Measurements from ENCODE around the gene SLC39A3.

The SLC39A3 gene

DNA sequence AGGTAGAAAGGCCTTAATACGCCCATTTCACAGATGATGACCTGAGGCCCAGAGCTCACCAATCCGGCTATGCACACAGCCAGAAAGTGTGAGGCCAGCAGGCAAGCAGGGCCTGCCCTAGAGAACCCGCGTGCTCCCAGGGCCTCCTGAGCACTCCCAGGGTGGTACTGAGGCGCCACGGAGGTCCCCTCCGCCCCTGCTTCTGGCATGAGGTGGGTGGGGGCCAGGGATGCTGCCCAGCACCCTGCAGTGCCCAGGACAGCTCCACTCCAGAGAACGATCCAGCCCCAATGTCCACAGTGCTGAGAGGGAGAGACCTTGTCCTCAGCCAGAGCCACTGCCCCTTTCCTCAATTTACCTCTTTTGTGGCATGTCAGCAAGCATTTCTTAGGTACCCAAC, 29.4 kb upstream of the SLC39A3 start:
- no peak for DNase-seq (ENCODE audit: low read depth in 2 of 3, low spot score in 1 of 3)

DNA sequence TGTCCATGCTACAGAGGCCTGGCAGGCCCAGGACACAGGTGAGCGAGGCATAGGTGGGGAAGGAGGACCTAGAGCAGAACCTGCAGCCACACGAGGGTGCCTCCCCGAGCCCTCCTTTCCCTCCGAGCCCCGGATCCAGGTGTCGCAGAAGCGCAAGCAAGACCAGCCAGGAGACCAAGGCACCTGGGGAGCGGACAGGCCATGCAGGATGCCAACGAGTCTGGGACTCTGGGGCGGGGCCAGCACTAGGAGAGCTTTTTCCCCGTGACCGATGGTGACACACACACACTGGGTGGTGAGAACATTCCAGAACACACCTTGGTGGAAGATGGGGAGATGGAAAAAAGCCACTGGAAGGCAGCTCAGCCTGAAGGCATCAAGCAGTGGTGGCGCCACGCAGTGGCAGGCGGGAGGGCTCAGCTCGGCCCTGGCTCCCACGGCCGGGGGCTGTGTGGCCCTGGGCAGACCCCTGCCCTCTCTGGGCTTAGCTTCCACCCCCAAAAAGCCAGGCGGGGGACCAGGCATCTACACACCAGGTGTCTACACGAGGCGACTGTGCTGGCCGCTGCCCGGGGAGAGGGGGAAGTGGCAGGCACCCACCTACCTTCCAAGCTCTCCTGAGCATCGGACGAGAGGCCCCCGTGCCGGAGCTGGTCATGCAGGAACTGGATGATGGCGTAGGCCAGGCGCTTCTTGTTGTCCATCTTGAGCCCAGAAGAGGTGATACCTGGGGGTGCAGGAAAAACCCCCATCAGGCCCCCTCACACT, 28.7 kb upstream of the SLC39A3 start:
- no peak for DNase-seq (ENCODE audit: low read depth in 2 of 3, low spot score in 1 of 3)

DNA sequence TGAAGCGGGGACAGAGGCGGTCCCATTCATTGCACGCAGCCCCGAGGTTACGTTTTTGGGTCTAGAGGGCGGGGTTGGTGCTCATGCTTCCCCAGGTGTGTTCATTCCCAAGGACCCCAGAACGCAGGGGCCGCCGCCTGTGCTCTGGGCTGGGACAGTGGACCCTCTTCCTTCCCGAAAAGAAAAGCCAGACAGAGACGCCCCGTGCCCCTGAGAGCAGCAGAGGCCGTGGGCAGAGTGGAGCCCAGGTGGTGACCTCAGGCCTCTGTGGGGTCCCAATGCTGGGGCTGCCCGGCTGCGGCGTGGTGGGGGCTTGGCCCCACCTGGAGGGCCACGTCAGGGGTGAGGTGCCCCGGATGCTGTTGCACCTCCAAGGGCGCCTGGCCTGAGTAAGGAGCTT, 27.9 kb upstream of the SLC39A3 start:
- no peak for DNase-seq (ENCODE audit: low read depth in 2 of 3, low spot score in 1 of 3)

DNA sequence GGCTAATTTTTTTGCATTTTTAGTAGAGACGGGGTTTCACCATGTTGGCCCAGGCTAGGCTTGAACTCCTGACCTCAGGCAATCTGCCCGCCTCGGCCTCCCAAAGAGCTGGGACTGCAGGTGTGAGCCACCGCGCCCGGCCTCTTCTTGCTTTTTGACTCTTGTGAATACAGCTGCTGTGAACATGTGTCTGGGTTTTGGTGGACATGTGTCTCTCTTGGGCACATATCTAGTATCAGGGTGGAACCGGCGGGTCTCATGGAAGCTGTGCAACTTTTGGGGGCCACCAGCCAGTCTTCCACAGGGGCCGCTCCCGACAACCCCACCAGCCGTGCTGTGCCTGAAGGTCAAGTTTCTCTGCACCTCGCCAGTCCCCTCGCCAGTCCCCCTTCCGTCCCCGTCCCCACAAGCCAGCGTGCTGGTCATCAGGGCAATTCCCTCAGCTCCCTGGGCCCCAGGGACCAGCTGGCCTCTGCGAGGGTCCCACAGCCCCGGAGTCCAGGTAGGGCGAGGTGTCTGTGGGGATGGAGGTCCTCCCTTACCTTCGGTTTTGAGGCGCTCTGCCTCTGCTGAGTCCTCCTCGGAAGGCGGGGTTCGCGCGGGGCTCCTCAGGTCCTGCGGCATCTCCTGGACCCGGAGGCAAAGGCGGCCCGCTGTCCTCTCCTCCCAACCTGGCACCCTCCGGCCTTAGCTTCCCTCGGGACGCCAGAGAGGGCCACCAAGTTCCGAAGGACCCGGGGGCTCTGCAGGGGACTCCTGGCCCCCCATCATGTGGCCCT, 27.0 kb upstream of the SLC39A3 start:
- no peak for DNase-seq (ENCODE audit: low read depth in 2 of 3, low spot score in 1 of 3)

DNA sequence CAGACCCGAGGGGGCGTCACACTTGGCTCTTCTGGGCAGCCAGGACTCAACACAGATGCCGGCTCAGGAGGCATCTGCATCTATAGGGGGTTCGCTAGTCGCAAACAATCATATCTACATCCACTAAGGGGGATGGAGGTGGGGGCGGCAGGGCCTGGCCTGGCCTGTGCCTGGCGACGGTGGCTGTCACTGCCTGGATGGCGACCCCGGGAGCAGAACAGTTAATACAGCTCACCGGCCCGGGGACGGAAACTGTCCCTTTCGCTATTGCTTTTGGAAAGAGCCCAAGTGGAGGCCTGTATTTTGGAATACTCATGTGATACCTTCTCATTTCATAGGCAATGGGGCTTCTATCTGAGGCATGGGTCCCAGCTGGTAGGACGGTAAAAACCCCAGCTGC, 25.6 kb upstream of the SLC39A3 start:
- no peak for DNase-seq (ENCODE audit: low read depth in 2 of 3, low spot score in 1 of 3)

DNA sequence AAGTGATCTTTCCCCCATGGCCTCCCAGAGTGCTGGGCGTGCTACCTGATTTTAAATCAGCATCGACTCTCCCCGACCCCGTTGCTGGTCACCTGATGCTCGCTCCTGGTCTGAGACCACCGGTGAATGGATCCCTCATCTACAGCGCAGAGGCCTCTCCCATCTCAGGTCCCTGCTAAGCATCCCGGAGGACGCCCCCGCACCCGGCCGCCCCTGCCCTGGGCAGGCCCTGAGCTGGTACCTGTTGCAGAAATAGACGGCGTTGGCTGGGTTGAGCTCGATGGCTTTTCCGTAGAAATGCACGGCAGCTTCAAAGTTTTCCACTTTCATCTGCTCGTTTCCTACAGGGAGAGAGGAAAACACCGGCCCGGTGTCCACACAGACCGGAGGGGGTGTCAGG, 25.1 kb upstream of the SLC39A3 start:
- DNase-seq (ENCODE audit: low read depth in 2 of 3, low spot score in 1 of 3) = no peak

DNA sequence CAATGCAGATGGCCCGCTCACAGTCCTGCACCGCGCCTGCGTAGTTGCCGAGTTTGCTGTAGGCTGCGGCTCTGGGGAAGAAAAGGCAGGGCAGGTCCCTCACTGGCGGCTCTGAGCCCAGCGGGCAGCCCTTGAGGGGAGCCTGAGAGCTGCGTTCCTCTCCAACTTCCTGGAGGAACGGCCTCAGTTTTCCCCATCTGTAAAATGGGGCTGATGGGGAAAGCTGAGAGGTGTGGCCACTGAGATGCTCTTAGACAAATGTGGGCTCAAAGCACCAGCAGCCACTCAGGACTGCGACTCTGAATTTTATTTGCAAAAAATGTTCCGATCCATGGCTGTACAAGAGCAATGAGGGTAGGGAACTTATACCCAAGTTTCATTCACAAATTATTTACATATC, 23.9 kb upstream of the SLC39A3 start:
- no peak for DNase-seq (ENCODE audit: low read depth in 2 of 3, low spot score in 1 of 3)

DNA sequence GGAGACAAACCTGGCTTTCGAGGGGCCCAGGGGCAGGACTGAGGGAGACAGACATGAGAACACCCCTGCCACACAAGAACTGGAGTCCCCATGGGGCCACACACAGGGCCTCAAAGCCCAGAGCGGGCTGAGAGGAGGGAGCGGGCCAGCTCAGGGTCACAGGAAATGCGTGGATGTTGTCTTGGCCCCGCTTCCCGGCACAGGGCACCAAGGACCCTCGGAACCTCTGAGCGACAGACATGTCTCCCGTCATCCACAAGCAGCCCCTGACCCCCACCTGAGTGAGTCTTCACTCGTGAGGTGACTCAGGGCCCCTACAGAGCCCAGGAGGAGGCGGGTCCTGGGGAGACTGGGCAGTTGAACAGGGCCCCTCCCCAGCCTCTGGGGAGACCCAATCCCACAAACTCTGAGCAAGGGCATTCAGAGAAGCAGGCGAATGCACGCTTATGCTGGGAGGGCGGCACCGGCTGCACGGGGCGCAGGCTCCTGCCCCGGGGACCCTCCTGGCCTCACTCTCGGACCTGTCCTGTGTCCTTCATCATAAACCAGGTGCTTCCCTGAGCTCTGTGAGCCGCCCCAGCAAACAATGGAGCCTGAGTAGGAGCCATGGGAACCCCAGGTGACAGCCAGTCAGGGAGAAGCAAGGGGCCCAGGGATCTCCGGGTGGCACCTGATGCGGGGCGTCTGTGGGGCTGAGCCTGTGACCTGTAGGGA, 23.1 kb upstream of the SLC39A3 start:
- no peak for DNase-seq (ENCODE audit: low read depth in 2 of 3, low spot score in 1 of 3)

DNA sequence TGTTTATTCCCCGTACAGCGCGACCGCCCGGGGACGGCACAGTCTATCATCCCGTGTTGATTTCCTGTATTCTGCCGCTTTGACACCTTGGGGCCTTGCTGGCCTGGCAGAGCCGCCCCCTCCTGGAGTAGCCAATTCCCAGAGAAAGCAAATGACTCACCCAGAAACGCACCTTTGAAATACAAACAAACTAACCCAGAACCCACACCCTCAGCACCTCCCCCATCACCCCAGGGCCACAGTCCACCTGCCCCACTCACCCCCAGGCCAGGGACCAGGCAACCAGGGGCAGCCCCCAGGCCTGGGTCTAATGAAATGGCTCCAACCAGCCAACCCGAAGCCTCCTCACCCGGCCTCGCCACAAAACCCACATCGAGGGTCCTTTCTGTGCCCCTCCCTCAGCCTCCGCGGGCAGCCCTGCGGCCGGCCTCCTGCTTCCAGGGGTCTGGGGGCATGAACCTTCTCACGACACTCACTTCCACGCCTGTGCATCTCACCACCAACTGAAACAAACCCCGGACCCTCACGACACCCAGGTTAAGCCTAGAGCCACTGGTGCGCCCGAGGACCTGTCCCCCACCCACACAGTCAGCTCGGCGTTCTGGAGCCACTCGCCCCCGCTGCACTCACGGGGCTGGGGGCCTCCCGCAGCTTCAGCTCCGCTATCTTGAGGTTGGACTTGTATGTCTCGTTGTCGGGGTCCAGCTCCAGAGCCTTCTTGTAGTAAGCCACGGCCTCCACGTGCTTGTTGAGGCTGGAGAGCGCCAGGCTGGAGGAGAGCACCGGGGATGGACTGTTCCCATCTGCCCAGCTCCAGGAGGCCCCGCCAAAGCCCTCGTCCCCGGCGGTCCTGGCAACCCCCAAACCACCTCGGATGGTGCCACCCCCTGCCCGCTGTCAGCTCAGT, 22.3 kb upstream of the SLC39A3 start:
- DNase-seq (ENCODE audit: low read depth in 2 of 3, low spot score in 1 of 3) = no peak

DNA sequence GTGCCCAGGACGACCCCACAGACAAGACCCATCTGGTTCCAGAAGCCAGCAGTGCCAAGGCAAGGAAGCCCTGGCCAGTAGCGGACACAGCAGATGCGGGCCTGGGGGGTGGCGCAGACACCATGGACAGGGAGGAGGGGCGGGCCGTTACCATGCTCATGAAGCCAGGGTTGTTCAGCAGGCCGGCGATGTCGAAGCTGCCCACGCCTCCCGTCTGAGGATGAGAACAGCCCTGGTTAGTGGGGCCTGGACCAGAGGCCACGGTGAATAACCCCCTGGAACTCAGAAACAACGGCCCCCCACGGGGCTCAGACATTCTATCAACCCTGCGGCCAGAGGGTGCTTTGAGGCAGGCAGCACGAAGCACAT, 21.5 kb upstream of the SLC39A3 start:
- no peak for DNase-seq (ENCODE audit: low read depth in 2 of 3, low spot score in 1 of 3)

DNA sequence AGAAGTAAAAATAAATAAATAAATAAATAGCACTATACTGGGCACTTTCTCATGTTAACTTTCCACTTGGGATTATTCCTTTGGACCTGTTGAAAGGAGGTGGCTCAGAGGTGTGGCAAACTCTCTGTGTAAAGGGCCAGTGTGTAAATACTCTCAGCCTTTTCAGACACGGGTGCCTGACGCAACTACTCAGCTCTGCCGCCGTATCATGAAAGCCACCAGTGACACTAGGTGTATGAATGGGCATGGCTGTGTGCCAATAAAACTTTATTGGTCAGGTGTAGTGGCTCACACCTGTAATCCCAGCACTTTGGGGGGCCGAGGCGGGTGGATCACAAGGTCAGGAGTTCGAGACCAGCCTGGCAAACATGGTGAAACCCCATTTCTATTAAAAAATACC, 20.1 kb upstream of the SLC39A3 start:
- no peak for DNase-seq (ENCODE audit: low read depth in 2 of 3, low spot score in 1 of 3)

DNA sequence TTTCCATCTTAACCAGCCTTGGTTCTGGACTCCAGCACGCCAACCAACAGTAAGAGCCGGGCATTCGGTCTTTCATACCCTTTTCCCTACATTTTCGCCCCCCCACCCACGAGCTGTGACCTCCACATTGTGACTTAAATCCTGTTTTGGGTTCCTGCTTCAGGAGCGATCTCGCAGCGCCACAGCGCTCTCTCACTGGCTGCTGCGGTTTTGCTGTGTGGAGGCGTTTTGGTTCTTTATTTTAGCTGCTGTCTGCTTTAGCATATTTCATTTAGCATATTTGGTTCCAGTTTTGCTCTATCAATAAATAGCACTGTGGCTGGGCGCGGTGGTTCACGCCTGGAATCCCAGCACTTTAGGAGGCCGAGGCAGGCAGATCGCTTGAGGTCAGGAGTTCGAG, 19.5 kb upstream of the SLC39A3 start:
- no peak for DNase-seq (ENCODE audit: low read depth in 2 of 3, low spot score in 1 of 3)

DNA sequence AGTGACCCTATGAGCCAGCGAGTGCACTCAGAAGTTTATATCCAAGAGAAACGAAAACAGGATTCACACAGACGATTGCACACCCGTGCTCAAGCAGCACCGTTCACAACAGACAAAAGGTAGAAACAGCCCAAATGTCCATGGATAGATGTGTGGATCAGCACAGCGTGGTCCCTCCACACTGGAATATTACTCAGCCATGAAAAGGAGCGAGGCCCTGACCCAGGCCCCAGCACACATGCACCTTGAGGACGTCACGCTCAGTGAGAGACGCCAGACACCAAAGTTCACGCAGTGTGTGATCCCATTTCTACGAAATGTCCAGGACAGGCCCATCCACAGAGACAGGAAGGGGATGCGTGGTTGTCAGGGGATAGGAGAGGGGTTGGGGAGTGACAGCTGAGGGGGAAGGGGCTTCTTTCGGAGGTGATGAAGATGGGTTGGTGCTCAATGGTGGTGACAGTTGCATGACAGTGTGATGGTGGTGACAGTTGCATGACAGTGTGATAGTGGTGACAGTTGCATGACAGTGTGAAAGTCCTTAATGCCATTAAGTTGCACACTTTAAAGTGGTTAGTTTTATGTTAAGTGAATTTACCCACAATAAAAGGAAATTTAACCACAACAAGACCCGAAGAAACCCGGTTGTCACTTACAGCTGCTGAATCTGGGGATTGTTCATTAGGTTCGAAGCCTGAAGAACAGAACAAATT, 18.9 kb upstream of the SLC39A3 start:
- no peak for DNase-seq (ENCODE audit: low read depth in 2 of 3, low spot score in 1 of 3)

DNA sequence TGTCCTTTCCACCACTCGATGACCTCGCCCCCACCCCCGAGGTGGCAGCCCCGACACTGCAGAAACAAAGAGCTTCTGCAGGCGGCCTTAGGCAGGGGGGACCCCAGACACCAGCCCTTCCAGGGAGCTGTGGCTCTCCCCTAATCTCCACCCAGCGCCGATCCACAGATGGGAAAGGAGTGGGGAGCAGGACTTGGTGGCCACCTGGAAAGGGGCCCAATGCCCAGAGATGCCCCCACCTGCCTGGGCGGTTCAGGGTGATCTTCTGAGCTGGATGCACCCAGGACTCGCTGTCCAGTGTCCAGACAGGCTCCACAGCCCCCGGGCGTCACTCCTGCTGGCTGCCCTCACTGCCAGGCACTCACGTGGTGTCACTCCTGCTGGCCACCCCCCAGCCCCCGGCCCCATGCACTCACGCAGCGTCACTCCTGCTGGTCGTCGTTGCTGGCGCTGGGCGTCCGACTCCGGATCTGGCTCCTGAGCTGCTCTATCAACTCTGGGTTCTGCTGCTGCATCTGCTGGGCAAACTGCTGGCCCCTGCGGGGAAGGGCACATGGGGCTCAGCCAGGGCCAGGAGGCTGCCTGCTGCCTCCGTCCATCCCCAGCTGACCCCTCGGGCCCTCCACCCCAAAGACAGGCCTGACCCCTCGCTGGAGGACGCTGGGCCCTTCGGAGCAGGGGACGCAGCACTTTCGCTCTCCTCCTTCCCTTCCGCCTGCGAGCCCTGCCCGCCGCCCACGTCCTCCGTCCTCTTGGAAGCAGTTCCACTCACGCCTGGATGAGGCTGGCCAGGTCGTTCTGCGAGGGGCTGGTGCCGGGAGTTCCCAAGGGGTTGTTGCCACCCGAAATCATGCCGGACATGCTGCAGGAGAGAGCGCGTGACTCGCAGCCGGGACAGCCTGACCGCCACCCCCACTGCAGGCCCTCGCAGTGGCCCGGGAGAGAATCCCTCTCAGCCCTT, 17.4 kb upstream of the SLC39A3 start:
- no peak for DNase-seq (ENCODE audit: low read depth in 2 of 3, low spot score in 1 of 3)

DNA sequence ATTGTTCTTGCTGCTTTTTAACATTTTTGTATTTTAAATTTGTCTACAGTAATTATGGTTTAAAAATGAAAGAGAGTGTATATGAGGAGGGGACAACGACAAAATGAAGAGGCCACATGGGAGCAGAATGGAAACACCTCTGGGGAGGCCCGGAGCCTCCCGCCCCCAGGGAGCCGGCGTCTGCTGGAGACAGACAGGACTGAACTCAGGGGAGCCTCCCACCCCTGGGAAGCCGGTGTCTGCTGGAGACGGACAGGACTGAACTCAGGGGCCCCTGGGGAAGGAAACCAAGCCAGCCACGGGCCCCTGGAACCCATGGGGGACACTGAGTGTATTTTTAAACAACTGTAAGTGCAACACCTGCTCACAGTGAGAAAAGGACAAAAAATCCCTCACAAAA, 16.7 kb upstream of the SLC39A3 start:
- DNase-seq (ENCODE audit: low read depth in 2 of 3, low spot score in 1 of 3) = no peak

DNA sequence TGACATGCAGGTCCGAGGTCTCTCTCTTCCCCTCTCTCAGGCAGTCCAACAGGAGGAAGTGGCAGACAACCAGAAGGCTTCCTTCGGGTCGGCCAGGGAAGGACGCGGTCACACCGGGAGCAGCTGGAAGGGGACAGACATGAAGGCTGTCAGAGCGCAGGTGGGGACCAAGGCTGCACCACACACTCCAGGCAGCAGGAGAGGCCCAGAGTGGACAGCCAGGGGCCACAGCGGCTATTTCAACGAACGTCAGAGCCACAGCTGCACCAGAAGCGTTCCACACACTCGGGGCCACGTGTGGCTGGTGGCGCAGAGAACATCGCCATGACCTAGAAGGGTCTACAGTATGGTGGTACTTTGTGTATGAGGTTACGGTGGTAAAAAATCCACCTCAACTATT, 16.0 kb upstream of the SLC39A3 start:
- DNase-seq (ENCODE audit: low read depth in 2 of 3, low spot score in 1 of 3) = no peak

DNA sequence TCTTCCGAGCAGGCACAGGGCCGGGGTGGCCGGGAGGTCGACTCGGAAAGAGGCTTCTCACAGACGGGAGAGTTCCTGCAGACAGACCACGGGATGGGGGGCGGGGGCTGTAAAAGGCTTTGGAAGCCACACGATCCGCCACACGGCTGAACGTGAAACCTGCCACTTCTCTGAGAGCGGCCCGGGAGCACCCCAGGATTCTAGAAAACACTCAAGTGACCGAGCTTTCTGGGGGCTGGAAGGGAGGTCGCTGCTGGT, 15.6 kb upstream of the SLC39A3 start:
- no peak for DNase-seq (ENCODE audit: low read depth in 2 of 3, low spot score in 1 of 3)

DNA sequence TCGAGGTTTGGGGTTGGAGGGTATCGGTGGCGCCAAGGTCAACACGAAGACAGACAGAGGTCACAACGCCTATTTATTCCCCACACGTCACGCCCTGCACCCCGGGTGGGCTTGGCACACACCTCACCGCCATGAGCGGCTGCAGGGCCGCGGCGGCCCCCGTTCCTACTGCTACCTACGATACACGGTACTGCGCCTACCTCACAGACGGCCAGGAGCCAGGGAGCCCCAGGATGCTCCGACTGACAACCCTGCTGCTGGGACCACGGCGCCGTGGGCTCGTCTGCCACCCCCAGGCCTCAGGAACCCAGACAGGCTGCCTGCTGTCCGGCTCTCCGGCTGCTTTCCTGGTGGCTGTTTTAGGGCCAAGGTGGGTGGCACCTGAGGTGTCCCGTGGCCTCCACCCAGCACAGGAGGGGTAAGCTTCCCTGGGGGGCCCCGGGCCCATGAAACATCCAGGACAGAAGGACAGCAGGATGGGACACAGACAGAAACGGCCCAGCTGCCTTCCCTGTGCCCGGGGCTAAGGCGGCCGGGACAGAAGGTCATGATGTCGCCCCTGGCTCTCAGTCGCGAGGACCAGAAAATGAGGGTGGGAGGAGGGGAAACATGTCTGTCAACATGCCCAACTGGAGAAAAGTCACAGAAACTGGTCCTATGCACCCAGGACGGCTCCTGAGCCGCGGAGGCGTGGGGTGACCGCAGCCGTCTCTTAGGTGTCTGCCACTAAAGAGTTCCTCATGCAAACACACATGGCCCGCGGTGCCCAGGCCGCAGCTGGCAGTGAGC, 15.0 kb upstream of the SLC39A3 start:
- no peak for DNase-seq (ENCODE audit: low read depth in 2 of 3, low spot score in 1 of 3)

DNA sequence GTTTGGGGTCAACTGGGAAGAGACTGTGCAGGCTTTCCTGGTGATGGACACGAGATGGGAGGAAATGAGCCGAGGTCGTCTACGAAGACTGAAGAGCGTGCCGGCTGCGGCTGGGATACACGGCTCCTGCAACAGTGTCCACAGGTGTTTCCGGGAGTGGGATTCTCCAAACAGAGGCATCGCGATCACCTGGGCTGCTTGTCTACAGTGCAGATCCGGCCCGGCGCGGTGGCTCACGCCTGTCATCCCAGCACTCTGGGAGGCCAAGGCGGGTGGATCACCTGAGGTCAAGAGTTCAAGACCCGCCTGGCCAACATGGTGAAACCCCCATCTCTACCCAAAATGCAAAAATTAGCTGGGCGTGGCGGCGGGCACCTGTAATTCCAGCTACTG, 11.6 kb upstream of the SLC39A3 start:
- DNase-seq (ENCODE audit: low read depth in 2 of 3, low spot score in 1 of 3) = no peak

All from stimulated activated CD4-positive, alpha-beta T cell treated with anti-CD3 and anti-CD28 coated beads, Interleukin-12 subunit alpha, Interleukin-12 subunit beta, amount 100 ng/mL, for 48 hours (primary cell).